Astrocyte of the cerebellum (primary cell): ENCODE measurements around the gene TRIOBP.

Experiments used
- DNase-seq: peaks from one replicate; pipeline ENCODE4 v3.0.0-alpha.2; 2011; ENCODE audit warnings: low read depth
- H3K4me3 ChIP-seq: 2 replicates; pipeline ENCODE4 v1.5.1; 2011; ENCODE audit warnings: mild to moderate bottlenecking, low read depth, low read length, moderate library complexity
- in situ Hi-C: cut with HindIII; loops from 2 replicates; pipeline ENCODE4 v1.10.0; 2017; ENCODE audit warnings: low sequenced_read_pairs
- TF ChIP-seq, protein P1 (sequence below): IDR thresholded peaks from 2 replicates; pipeline ENCODE4 v1.5.1; 2012; ENCODE audit warnings: low read length, low read depth, moderate library complexity, mild to moderate bottlenecking; ENCODE audit errors: missing control alignments

The TRIOBP gene

DNA sequence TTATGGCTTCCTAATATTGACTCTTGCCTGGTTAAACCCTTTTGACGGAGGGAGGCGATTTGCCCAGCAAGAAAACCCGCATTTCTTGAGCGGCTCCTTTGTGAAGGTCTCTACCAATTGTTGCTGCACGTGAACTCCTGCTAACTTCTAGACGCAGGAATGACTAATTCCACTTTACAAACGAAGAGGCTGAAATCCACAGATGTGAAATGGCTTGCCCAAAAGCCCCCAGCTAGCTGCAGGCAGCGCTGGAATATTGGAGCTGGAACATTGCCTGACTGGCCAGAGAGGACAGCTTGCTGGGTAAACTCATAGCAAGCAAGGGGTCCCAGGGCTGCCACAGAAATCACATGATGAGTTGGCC is 111.4 kb downstream of the TRIOBP start:
- peak overlapping the region; percentile 67 for H3K4me3 ChIP-seq
- DNase-seq: no peak
- TF ChIP-seq, protein P1, sequence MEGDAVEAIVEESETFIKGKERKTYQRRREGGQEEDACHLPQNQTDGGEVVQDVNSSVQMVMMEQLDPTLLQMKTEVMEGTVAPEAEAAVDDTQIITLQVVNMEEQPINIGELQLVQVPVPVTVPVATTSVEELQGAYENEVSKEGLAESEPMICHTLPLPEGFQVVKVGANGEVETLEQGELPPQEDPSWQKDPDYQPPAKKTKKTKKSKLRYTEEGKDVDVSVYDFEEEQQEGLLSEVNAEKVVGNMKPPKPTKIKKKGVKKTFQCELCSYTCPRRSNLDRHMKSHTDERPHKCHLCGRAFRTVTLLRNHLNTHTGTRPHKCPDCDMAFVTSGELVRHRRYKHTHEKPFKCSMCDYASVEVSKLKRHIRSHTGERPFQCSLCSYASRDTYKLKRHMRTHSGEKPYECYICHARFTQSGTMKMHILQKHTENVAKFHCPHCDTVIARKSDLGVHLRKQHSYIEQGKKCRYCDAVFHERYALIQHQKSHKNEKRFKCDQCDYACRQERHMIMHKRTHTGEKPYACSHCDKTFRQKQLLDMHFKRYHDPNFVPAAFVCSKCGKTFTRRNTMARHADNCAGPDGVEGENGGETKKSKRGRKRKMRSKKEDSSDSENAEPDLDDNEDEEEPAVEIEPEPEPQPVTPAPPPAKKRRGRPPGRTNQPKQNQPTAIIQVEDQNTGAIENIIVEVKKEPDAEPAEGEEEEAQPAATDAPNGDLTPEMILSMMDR: no peak
- in situ Hi-C loops: no loop called here

DNA sequence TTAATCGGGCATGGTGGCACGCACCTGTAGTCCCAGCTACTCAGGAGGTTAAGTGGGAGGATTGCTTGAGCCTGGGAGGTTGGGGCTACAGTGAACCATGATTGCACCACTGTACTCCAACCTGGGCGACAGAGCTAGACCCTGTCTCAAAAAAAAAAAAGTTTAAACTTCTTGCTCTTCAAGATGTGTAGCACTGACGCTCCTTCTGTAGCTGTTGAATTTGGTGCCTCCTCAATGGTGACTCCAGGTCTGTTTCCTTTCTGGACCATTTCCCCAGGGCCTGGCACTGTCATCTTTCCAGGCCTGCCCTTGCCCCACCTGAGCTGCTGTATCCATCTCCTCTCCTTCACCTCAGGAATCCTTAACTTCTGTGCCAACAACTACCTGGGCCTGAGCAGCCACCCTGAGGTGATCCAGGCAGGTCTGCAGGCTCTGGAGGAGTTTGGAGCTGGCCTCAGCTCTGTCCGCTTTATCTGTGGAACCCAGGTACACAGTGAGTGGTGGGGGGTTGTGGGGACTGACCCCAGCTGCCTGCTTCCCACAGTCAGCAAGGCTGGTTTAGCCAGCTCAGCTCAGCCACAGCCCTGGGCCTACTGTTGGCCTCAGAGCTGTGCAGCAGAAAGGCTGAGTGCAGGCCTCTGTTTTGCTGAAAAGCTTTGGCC is 113.0 kb downstream of the TRIOBP start:
- TF ChIP-seq, protein P1: no peak
- DNase-seq: no peak
- in situ Hi-C loops: no loop called here

DNA sequence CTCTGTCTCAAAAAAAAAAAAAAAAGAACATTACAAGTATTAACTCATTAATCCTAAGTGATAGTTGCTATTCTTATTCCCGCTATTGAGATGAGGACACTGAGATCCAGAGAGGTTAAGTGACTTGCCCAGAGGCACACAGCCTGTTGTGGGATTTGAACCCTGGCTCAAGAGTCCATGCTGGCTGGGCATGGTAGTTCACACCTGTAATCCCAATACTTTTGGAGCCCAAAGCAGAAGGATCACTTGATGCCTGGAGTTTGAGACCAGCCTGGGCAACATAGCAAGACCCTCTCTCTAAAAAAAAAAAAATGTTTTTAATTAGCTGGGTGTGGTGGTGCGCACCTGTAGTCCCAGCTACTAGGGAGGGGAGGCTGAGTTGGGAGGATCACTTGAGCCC is 115.0 kb downstream of the TRIOBP start:
- in situ Hi-C loops: no loop called here
- TF ChIP-seq, protein P1: no peak
- no peak for DNase-seq
- H3K4me3 ChIP-seq: no peak overlapping the region

More for the DNA sequence above, 113.0 kb downstream of the TRIOBP start:
- H3K4me3 ChIP-seq: no peak overlapping the region

DNA sequence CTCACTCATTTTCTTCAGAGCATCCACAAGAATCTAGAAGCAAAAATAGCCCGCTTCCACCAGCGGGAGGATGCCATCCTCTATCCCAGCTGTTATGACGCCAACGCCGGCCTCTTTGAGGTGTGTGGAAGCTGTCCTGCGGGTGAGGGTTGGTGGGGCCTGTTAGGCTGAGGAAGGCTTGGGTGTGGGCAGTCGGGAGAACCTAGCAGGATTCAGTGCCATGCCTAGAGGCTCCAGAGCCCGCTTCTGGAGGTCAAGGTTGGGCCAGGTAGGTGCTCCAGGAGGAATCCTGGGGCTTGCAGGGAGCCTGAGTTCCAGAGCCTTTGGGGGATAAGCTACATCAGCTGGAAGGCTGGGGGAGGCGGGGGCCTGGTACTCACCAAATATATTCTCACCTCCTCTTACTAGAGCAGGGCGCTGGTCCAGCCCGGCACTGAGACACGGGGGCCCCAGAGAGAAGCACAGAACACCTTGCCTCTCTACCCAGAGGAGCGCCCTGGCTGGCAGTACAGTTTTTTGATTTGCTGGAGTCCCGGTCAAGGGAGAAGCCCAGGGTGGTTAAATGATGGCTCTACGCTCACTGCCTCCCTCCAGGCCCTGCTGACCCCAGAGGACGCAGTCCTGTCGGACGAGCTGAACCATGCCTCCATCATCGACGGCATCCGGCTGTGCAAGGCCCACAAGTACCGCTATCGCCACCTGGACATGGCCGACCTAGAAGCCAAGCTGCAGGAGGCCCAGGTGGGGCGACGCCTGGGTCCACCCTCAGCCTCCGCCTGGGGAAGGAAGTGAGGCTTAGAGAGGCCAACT is 116.2 kb downstream of the TRIOBP start:
- DNase-seq: no peak
- no peak overlapping the region for H3K4me3 ChIP-seq
- TF ChIP-seq, protein P1: no peak
- in situ Hi-C loops: no loop called here

DNA sequence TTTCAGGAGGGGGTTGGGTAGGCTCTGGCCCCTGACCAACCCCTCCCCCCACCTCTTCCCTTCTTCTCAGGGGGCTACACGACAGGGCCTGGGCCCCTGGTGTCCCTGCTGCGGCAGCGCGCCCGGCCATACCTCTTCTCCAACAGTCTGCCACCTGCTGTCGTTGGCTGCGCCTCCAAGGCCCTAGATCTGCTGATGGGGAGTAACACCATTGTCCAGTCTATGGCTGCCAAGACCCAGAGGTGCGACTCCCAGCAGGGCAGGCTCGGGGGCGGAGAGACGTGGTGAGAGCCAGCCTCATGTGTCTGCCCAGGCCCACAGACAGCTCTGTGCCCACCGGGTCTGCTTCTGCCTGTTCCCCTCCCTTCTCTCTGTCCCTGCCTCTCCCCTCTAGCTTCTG is 118.7 kb downstream of the TRIOBP start:
- in situ Hi-C loops: loop anchor here (5.0 kb wide), 1 partner anchor 47 kb away; no protein-coding TSS in a partner anchor
- no peak for DNase-seq
- TF ChIP-seq, protein P1: no peak
- no peak overlapping the region for H3K4me3 ChIP-seq

DNA sequence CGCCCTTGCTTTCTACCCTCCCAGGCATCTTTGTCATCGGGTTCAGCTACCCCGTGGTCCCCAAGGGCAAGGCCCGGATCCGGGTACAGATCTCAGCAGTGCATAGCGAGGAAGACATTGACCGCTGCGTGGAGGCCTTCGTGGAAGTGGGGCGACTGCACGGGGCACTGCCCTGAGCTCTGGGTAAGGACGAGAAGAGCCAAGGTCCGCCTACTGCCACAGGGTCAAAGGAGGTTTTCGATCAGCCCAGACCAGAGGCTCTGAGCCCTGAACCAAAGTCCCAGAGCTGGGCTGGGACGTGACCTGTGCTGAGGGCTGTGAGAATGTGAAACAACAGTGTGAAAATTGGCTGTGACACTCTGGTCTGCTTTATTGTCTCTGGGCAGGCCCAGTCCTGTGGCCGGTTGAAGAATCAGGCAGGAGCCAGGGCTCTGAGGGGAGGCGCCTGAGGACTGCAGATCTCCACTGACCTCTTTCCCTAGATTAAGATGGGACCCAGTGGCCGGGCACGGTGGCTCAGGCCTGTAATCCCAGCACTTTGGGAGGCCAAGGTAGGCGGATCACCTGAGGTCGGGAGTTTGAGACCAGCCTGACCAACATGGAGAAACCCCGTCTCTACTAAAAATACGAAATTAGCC is 119.8 kb downstream of the TRIOBP start:
- in situ Hi-C loops: loop anchor here (5.0 kb wide), 1 partner anchor 46 kb away; no protein-coding TSS in a partner anchor
- DNase-seq: no peak
- no peak overlapping the region for H3K4me3 ChIP-seq
- TF ChIP-seq, protein P1: no peak
